Liver (tissue), 9 donors: Measurements from ENCODE around the gene TOLLIP. TPM values are rescaled to one million over a fixed set of nuclear protein-coding genes. Genes with fewer than 3 reads are reported as not detected.

Source experiments
- DNase-seq: peaks from one replicate; pipeline ENCODE4 v3.0.0-alpha.2; 2017; ENCODE audit warnings: low spot score
- H3K27ac ChIP-seq, 2 donors: one replicate each; pipeline ENCODE4 v1.7.0; 2013; ENCODE audit warnings: inconsistent platforms in 2 of 2, low read length in 2 of 2, control low read depth in 1 of 2, low read depth in 1 of 2, mild to moderate bottlenecking in 1 of 2
- H3K27me3 ChIP-seq, 4 donors: one replicate each; pipeline versions ENCODE4 v1.6.1 to v1.7.0; 2013; ENCODE audit warnings: low read length in 3 of 4, inconsistent platforms in 1 of 4, mild to moderate bottlenecking in 1 of 4, moderate library complexity in 1 of 4; ENCODE audit not compliant: control insufficient read depth in 4 of 4, insufficient read depth in 4 of 4
- H3K36me3 ChIP-seq, 4 donors: one replicate each; pipeline versions ENCODE4 v1.6.1 to v1.7.0; 2013; ENCODE audit warnings: low read length in 3 of 4, mild to moderate bottlenecking in 3 of 4, low read depth in 1 of 4, moderate library complexity in 1 of 4; ENCODE audit not compliant: control insufficient read depth in 4 of 4, insufficient read depth in 3 of 4
- H3K4me1 ChIP-seq, 4 donors: one replicate each; pipeline versions ENCODE4 v1.6.1 to v1.7.0; 2013; ENCODE audit warnings: low read length in 3 of 4, mild to moderate bottlenecking in 3 of 4, moderate library complexity in 1 of 4; ENCODE audit not compliant: control insufficient read depth in 4 of 4, insufficient read depth in 4 of 4
- H3K4me3 ChIP-seq, 3 donors: one replicate each; pipeline versions ENCODE4 v1.6.1 to v1.7.0; 2013; ENCODE audit warnings: low read length in 3 of 3, control low read depth in 1 of 3, low read depth in 1 of 3, mild to moderate bottlenecking in 1 of 3
- H3K9ac ChIP-seq, 2 donors: one replicate each; pipeline ENCODE4 v1.7.0; 2013; ENCODE audit warnings: low read length in 2 of 2, mild to moderate bottlenecking in 2 of 2, moderate library complexity in 2 of 2, control low read depth in 1 of 2, low read depth in 1 of 2
- H3K9me3 ChIP-seq, 4 donors: one replicate each; pipeline versions ENCODE4 v1.6.1 to v1.7.0; 2013; ENCODE audit warnings: low read length in 3 of 4; ENCODE audit not compliant: control insufficient read depth in 4 of 4
- ATF3 ChIP-seq: IDR thresholded peaks from 2 replicates; pipeline ENCODE4 v1.6.1; 2016; ENCODE audit warnings: antibody characterized with exemption
- CTCF ChIP-seq: fragments of 150-350 bp; IDR thresholded peaks from 2 replicates; pipeline ENCODE4 v1.5.1; 2017; ENCODE audit warnings: improper control_type of control experiment, low read depth, low read length; ENCODE audit not compliant: missing input control
- EGR1 ChIP-seq, 2 donors: IDR thresholded peaks; 2 replicates each; pipeline ENCODE4 v1.6.1; 2016 to 2018; ENCODE audit warnings: antibody characterized with exemption in 2 of 2, low read depth in 2 of 2
- FOXA1 ChIP-seq: IDR thresholded peaks from 2 replicates; pipeline ENCODE4 v1.6.1; 2016; ENCODE audit warnings: antibody characterized with exemption
- FOXA2 ChIP-seq: IDR thresholded peaks from 2 replicates; pipeline ENCODE4 v1.6.1; 2016; ENCODE audit warnings: antibody characterized with exemption
- GABPA ChIP-seq, 2 donors: IDR thresholded peaks in 1 of 2; conservative IDR thresholded peaks in 1 of 2; 2 replicates each; pipeline ENCODE4 v1.6.1; 2016; ENCODE audit warnings: antibody characterized with exemption in 2 of 2, mild to moderate bottlenecking in 1 of 2, moderate library complexity in 1 of 2
- HNF4A ChIP-seq, 2 donors: conservative IDR thresholded peaks; 2 replicates each; pipeline ENCODE4 v1.6.1; 2016; ENCODE audit warnings: antibody characterized with exemption in 2 of 2, mild to moderate bottlenecking in 2 of 2
- HNF4G ChIP-seq: IDR thresholded peaks from 2 replicates; pipeline ENCODE4 v1.6.1; 2016; ENCODE audit warnings: antibody characterized with exemption
- JUND ChIP-seq, 2 donors: IDR thresholded peaks; 2 replicates each; pipeline ENCODE4 v1.6.1; 2016; ENCODE audit warnings: antibody characterized with exemption in 2 of 2
- NR2F2 ChIP-seq: IDR thresholded peaks from 2 replicates; pipeline ENCODE4 v1.6.1; 2016; ENCODE audit warnings: antibody characterized with exemption
- RAD21 ChIP-seq, 2 donors: IDR thresholded peaks; 2 replicates each; pipeline ENCODE4 v1.6.1; 2016; ENCODE audit warnings: antibody characterized with exemption in 2 of 2, mild to moderate bottlenecking in 2 of 2
- RXRA ChIP-seq, 2 donors: IDR thresholded peaks; 2 replicates each; pipeline ENCODE4 v1.6.1; 2017 to 2018; ENCODE audit warnings: antibody characterized with exemption in 2 of 2, mild to moderate bottlenecking in 1 of 2
- SP1 ChIP-seq: IDR thresholded peaks from 2 replicates; pipeline ENCODE4 v1.6.1; 2018; ENCODE audit warnings: antibody characterized with exemption, mild to moderate bottlenecking
- TAF1 ChIP-seq: conservative IDR thresholded peaks from 2 replicates; pipeline ENCODE4 v1.6.1; 2016; ENCODE audit warnings: antibody characterized with exemption, mild to moderate bottlenecking
- YY1 ChIP-seq: IDR thresholded peaks from 2 replicates; pipeline ENCODE4 v1.6.1; 2016; ENCODE audit warnings: antibody characterized with exemption, mild to moderate bottlenecking
- ZBTB33 ChIP-seq: IDR thresholded peaks from 2 replicates; pipeline ENCODE4 v1.6.1; 2016; ENCODE audit warnings: antibody characterized with exemption
- WGBS: extraction: QIAGEN DNeasy Blood & Tissue Kit; methylation state at CpG from one replicate; pipeline ENCODE4 v1.1.7; 2013; 5-methylcytosine and 5-hydroxymethylcytosine counted together
- polyA plus RNA-seq, 2 donors: library from polyadenylated mRNA; stranded (reverse) in 1 of 2; unstranded in 1 of 2; fragments of 200-250 nt in 1 of 2; fragments of >200 nt in 1 of 2; fragmentation: Nextera tagmentation in 1 of 2; extraction: Ambion mirVana in 1 of 2; gene quantifications; one replicate each; pipeline versions ENCODE4 v1.2.1 to v1.2.3, GENCODE V29; 2013 to 2015
- total RNA-seq, 2 donors: library from RNA; depleted of rRNA; stranded (reverse); fragments of >200 nt; gene quantifications; one replicate each; pipeline ENCODE4 v1.2.3, GENCODE V29; 2014
- TF ChIP-seq, protein P1 (sequence below): IDR thresholded peaks from 2 replicates; pipeline ENCODE4 v1.6.1; 2016; ENCODE audit warnings: antibody characterized with exemption, mild to moderate bottlenecking
- TF ChIP-seq, protein P2 (sequence below): IDR thresholded peaks from 2 replicates; pipeline ENCODE4 v1.6.1; 2016; ENCODE audit warnings: antibody characterized with exemption
- donor health status: healthy.
- donor health status: healthy.
- donor health status: healthy.
- donor health status: healthy.
- donor health status: healthy.

The TOLLIP gene
- total and polyA plus RNA-seq, 4 donors: 27.5 to 102 (median 72.9) TPM

- 92% methylated on average over 37 of the region's 37 CpGs for WGBS
- no peaks in the 10 kb centered on the region for H3K27me3 ChIP-seq
- H3K9ac ChIP-seq: no peak overlapping the region
- peaks cover 0 to 2% (median 0%) of the 10 kb centered on the region in 4 donors for H3K4me1 ChIP-seq
- H3K36me3 ChIP-seq: peaks cover 26 to 72% (median 29%) of the 10 kb centered on the region in 4 donors
- H3K9me3 ChIP-seq: no peaks in the 10 kb centered on the region
- no peak overlapping the region for H3K27ac ChIP-seq
- no peak for DNase-seq
- H3K4me3 ChIP-seq: no peak overlapping the region
- TF ChIP-seq JUND (IDR thresholded peaks at IDR 0.05): no peak
- no peak for TF ChIP-seq ATF3
- TF ChIP-seq YY1: no peak
- TF ChIP-seq SP1: no peak
- TF ChIP-seq NR2F2: no peak
- TF ChIP-seq CTCF: no peak
- TF ChIP-seq TAF1: no peak
- TF ChIP-seq, protein P1, sequence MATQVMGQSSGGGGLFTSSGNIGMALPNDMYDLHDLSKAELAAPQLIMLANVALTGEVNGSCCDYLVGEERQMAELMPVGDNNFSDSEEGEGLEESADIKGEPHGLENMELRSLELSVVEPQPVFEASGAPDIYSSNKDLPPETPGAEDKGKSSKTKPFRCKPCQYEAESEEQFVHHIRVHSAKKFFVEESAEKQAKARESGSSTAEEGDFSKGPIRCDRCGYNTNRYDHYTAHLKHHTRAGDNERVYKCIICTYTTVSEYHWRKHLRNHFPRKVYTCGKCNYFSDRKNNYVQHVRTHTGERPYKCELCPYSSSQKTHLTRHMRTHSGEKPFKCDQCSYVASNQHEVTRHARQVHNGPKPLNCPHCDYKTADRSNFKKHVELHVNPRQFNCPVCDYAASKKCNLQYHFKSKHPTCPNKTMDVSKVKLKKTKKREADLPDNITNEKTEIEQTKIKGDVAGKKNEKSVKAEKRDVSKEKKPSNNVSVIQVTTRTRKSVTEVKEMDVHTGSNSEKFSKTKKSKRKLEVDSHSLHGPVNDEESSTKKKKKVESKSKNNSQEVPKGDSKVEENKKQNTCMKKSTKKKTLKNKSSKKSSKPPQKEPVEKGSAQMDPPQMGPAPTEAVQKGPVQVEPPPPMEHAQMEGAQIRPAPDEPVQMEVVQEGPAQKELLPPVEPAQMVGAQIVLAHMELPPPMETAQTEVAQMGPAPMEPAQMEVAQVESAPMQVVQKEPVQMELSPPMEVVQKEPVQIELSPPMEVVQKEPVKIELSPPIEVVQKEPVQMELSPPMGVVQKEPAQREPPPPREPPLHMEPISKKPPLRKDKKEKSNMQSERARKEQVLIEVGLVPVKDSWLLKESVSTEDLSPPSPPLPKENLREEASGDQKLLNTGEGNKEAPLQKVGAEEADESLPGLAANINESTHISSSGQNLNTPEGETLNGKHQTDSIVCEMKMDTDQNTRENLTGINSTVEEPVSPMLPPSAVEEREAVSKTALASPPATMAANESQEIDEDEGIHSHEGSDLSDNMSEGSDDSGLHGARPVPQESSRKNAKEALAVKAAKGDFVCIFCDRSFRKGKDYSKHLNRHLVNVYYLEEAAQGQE: no peak
- TF ChIP-seq HNF4A (conservative IDR thresholded peaks at IDR 0.05): no peak
- no peak for TF ChIP-seq RAD21 (IDR thresholded peaks at IDR 0.05)
- no peak for TF ChIP-seq HNF4G
- no peak for TF ChIP-seq EGR1 (IDR thresholded peaks at IDR 0.05; ENCODE audit: low read depth in 2 of 2)
- no peak for TF ChIP-seq FOXA2
- TF ChIP-seq, protein P2, sequence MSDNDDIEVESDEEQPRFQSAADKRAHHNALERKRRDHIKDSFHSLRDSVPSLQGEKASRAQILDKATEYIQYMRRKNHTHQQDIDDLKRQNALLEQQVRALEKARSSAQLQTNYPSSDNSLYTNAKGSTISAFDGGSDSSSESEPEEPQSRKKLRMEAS: no peak
- no peak for TF ChIP-seq RXRA (IDR thresholded peaks at IDR 0.05)
- TF ChIP-seq ZBTB33: no peak
- no peak for TF ChIP-seq FOXA1
- no peak for TF ChIP-seq GABPA (IDR thresholded peaks at IDR 0.05 in 1 of 2, conservative IDR thresholded peaks at IDR 0.05 in 1 of 2)
These were observed 32.4 kb downstream of the TOLLIP start for GRCh38 chr11:1276866-1277615.
